HTR-8/SVneo (cell line): ENCODE data around the gene ART5.
"Not testable (repeated sequence)": the region's sequence is repeated elsewhere in the genome, so short reads cannot be mapped to it uniquely, and the experiment has no call there.

Experiments used
- DNase-seq: peaks from one replicate; pipeline ENCODE4 v3.0.0; 2011; ENCODE audit warnings: low spot score, mixed read lengths; ENCODE audit not compliant: insufficient read length
- FAIRE-seq: peaks from 2 replicates; lab custom pipeline; 2011; peaks lifted over from hg19 to GRCh38; lab: Jason Lieb, UNC

The ART5 gene

GRCh38 chr11:3626250-3626960 lies 15.4 kb downstream of the ART5 start:
- FAIRE-seq: no peak
- DNase-seq: no peak

GRCh38 chr11:3623767-3624458 lies 17.9 kb downstream of the ART5 start:
- FAIRE-seq: no peak

GRCh38 chr11:3623121-3623520 lies 18.7 kb downstream of the ART5 start:
- FAIRE-seq: no peak
- no peak for DNase-seq

More at GRCh38 chr11:3623767-3624458, 17.9 kb downstream of the ART5 start:
- no peak for DNase-seq

- no peak for DNase-seq
- no peak for FAIRE-seq
These were observed 19.3 kb downstream of the ART5 start for GRCh38 chr11:3622521-3622920.

- FAIRE-seq (no peak), DNase-seq (no peak)
These were observed 23.8 kb downstream of the ART5 start for GRCh38 chr11:3617990-3618389.

- FAIRE-seq: no peak
- no peak for DNase-seq
These were observed 24.9 kb downstream of the ART5 start for GRCh38 chr11:3616721-3617460.

- DNase-seq (no peak), FAIRE-seq (no peak)
These were observed 25.8 kb downstream of the ART5 start for GRCh38 chr11:3615998-3616397.

GRCh38 chr11:3614742-3615171 lies 27.0 kb downstream of the ART5 start:
- FAIRE-seq (no peak), DNase-seq (no peak)

- FAIRE-seq (no peak), DNase-seq (no peak)
These were observed 27.6 kb downstream of the ART5 start for GRCh38 chr11:3613998-3614741.

GRCh38 chr11:3611976-3612678 lies 29.7 kb downstream of the ART5 start:
- DNase-seq (no peak), FAIRE-seq (no peak)

- DNase-seq (no peak), FAIRE-seq (no peak)
These were observed 30.9 kb downstream of the ART5 start for GRCh38 chr11:3610846-3611245.

GRCh38 chr11:3609416-3610265 lies 32.2 kb downstream of the ART5 start:
- no peak for FAIRE-seq
- DNase-seq: peak; percentile 53

- no peak for FAIRE-seq
- no peak for DNase-seq
These were observed 36.0 kb downstream of the ART5 start for GRCh38 chr11:3605771-3606203.

GRCh38 chr11:3605283-3605662 lies 36.5 kb downstream of the ART5 start:
- FAIRE-seq: no peak
- DNase-seq: no peak

- no peak for DNase-seq
- no peak for FAIRE-seq
These were observed 37.6 kb downstream of the ART5 start for GRCh38 chr11:3604167-3604566.

- not testable (repeated sequence) for DNase-seq, FAIRE-seq
These were observed 41.6 kb downstream of the ART5 start for GRCh38 chr11:3600201-3600600.

GRCh38 chr11:3597743-3598142 lies 44.0 kb downstream of the ART5 start:
- not testable (repeated sequence) for FAIRE-seq, DNase-seq

- FAIRE-seq, DNase-seq: not testable (repeated sequence)
These were observed 50.5 kb downstream of the ART5 start for GRCh38 chr11:3591326-3591725.

- not testable (repeated sequence) for FAIRE-seq, DNase-seq
These were observed 51.6 kb downstream of the ART5 start for GRCh38 chr11:3590193-3590592.
